Ramos (cell line): Measurements from ENCODE around the gene TMEM30B.

Experiments
- in situ Hi-C: fragments of 300-500 bp; cut with MboI; formaldehyde crosslinking; loops from one replicate; pipeline ENCODE4 v1.14.3; 2022; ENCODE audit warnings: low sequenced_read_pairs; ENCODE audit not compliant: unreplicated experiment

The TMEM30B gene

GRCh38 chr14:61268812-61269211 lies 12.3 kb downstream of the TMEM30B start:
- in situ Hi-C loops = no loop called here

- in situ Hi-C loops = no loop called here
Observed at GRCh38 chr14:61266891-61267740, 14.0 kb downstream of the TMEM30B start.

GRCh38 chr14:61266436-61266835 lies 14.7 kb downstream of the TMEM30B start:
- in situ Hi-C loops = no loop called here

GRCh38 chr14:61264651-61265050 lies 16.5 kb downstream of the TMEM30B start:
- in situ Hi-C loops = no loop called here

GRCh38 chr14:61264010-61264571 lies 17.0 kb downstream of the TMEM30B start:
- in situ Hi-C loops = no loop called here

GRCh38 chr14:61262082-61262481 lies 19.1 kb downstream of the TMEM30B start:
- in situ Hi-C loops = no loop called here

GRCh38 chr14:61260939-61261776 lies 20.0 kb downstream of the TMEM30B start:
- in situ Hi-C loops = no loop called here

- in situ Hi-C loops = loop anchor here (10.0 kb wide), 1 partner anchor 634 kb away; no protein-coding TSS in a partner anchor
Observed at GRCh38 chr14:61258985-61259384, 22.2 kb downstream of the TMEM30B start.

- in situ Hi-C loops = loop anchor here (10.0 kb wide), 1 partner anchor 633 kb away; no protein-coding TSS in a partner anchor
Observed at GRCh38 chr14:61257469-61258057, 23.6 kb downstream of the TMEM30B start.

- in situ Hi-C loops = loop anchor here (10.0 kb wide), 1 partner anchor 632 kb away; no protein-coding TSS in a partner anchor
Observed at GRCh38 chr14:61256826-61257468, 24.2 kb downstream of the TMEM30B start.

GRCh38 chr14:61255968-61256367 lies 25.2 kb downstream of the TMEM30B start:
- in situ Hi-C loops = loop anchor here (10.0 kb wide), 1 partner anchor 631 kb away; no protein-coding TSS in a partner anchor

- in situ Hi-C loops = loop anchor here (10.0 kb wide), 1 partner anchor 630 kb away; no protein-coding TSS in a partner anchor
Observed at GRCh38 chr14:61254808-61255526, 26.2 kb downstream of the TMEM30B start.

- in situ Hi-C loops = loop anchor here (10.0 kb wide), 1 partner anchor 628 kb away; no protein-coding TSS in a partner anchor
Observed at GRCh38 chr14:61253064-61253738, 27.9 kb downstream of the TMEM30B start.

- in situ Hi-C loops = loop anchor here (10.0 kb wide), 1 partner anchor 628 kb away; no protein-coding TSS in a partner anchor
Observed at GRCh38 chr14:61252369-61253063, 28.6 kb downstream of the TMEM30B start.

GRCh38 chr14:61250063-61250462 lies 31.1 kb downstream of the TMEM30B start:
- in situ Hi-C loops = loop anchor here (10.0 kb wide), 1 partner anchor 625 kb away; no protein-coding TSS in a partner anchor

GRCh38 chr14:61247935-61248334 lies 33.2 kb downstream of the TMEM30B start:
- in situ Hi-C loops = no loop called here

- in situ Hi-C loops = no loop called here
Observed at GRCh38 chr14:61246721-61247120, 34.4 kb downstream of the TMEM30B start.

- in situ Hi-C loops = no loop called here
Observed at GRCh38 chr14:61244009-61244408, 37.1 kb downstream of the TMEM30B start.
